HL-60/S4 (cell line): ENCODE measurements around the gene ANGPTL2.

Experiments
- in situ Hi-C: fragments of 300-500 bp; cut with MboI; formaldehyde crosslinking; loops from 2 replicates; pipeline ENCODE4 v1.14.3; 2022; ENCODE audit warnings: low sequenced_read_pairs

The ANGPTL2 gene

DNA sequence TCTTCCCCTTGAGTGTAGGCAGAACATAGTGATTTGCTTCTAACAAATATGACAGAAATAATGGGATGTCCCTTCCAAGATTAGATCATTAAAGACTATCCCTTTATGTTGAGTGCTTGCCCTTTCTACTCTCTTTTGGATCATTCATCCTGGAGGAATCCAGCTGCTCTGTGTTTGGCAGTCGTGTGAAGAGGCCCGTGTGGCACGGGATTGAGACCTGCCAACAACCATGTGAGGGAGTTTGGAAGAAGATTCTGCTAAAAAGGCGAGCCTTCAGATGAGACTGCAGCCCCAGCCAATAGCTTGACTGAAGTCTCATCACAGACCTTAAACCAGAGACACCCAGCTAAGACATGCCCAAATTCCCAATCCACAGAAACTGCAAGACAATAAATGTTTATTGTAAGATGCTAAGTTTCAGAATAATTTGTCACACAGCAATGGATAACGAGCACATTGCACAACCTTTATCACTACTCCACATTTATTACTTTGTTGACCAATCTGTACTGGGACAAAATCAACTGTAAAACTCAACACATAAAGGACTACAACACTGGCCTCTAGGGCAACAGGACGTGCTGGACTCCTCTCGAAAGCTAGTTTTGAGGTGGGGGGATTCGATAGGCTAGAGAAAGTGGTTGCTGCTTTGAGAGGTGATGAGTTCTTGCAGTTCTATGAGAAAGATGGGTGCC is 42.8 kb downstream of the ANGPTL2 start:
- in situ Hi-C loops, result no loop called here

DNA sequence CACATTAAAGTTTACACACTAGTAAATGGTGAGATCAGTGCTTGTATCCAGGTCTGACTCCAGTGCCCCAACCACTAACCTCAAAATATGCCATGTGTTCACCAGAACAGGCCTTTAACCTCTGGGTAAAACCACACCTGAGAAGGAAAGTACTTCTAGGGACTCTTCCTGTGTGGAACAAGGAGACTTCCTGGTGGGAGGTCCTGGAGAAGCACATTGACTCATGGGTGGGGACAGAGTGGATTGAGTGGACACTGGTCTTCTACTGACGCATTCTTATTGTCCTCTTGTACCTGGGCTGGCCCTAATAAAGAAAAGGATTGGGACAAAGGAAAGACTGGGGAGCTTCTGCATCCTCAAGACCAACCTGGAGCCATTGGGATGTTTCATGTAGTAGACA is 43.4 kb downstream of the ANGPTL2 start:
- in situ Hi-C loops, result no loop called here

GRCh38 chr9:127078336-127078735 is 44.1 kb downstream of the ANGPTL2 start:
- in situ Hi-C loops, result no loop called here

DNA sequence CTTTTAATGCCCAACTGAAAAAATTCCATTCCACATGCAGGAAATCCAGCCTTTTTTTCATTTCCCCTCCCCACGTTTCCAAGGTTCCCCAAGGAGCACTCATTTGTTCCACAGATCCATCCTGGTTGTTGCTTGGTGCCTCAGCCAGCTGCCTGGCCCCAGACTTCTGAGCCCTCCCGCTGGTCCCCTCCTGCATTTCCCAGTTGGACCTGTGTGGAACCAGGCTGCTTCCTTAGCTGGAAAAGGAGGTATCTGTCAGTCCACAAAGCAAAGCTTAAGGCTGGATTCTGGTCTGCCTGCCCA is 44.8 kb downstream of the ANGPTL2 start:
- in situ Hi-C loops, result no loop called here

DNA sequence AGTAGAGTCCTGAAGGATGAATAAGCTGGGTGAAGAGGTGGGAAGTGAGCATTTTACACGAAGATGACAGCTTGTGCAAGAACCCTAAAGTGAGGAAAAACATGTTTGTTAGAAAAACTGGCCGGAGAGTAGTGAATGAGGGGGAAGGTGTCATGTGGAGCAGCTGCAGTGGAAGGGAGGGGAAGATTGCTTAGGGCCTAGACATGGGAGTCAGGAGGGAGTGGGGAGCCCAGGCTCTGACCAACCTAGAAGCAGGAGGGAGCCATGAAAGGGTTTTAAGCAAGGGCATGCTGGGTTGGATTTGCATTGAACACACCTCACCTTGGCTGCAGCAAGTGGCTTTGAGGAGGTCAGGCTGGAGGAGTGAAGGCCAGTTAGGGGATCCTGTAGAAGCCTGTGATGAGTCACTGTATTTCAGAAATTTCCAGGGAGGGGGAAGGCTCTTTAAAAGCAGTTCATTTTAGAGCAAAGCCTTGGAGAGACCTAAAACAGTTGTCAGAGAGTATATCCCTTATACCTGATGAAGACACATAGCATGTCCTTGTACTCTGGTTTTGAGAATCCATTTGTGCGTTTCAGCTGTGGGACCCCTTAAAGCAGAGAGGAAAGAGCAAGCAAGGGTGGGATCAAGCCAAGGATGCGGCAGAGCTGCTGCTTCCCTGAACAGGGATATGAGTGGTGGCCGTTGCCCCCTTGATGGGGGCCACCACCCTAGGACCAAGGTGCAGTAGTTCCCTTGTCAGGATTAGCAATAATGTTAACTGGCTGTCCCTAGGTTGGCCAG is 45.4 kb downstream of the ANGPTL2 start:
- in situ Hi-C loops, result no loop called here

GRCh38 chr9:127075624-127076372 is 46.6 kb downstream of the ANGPTL2 start:
- in situ Hi-C loops, result no loop called here

- in situ Hi-C loops, result no loop called here
These were observed 47.6 kb downstream of the ANGPTL2 start for GRCh38 chr9:127074561-127075548.

DNA sequence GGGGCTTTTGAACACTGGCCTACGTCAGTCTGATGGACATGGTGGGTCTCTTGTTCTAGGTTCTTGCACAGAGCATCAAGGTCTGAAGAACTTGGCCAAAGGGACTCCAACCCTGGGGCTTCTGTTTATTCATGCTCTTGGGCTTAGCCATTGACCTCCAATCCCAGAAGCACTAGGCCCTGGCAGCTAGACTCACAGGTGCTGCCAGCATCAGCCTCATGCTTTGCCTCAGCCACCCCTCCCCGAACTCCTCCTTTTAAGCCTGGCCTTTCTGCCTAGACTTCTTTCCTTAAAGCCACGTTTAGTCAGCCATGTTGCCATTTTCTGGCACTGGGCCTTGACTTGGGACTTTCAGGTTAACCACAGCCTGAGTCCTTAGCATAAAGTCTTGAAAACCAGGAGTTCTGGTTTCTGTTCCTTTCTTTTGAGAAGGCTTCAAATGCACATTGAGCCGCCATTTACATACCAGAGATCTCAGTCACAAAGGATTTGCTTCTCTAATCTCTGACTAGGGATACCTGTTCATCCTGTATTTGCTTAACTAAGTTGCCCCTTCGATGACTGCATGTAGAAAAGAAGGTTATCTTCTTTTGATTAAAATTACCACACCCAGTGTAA is 54.7 kb downstream of the ANGPTL2 start:
- in situ Hi-C loops, result no loop called here

- in situ Hi-C loops, result no loop called here
These were observed 55.6 kb downstream of the ANGPTL2 start for GRCh38 chr9:127066851-127067136.

DNA sequence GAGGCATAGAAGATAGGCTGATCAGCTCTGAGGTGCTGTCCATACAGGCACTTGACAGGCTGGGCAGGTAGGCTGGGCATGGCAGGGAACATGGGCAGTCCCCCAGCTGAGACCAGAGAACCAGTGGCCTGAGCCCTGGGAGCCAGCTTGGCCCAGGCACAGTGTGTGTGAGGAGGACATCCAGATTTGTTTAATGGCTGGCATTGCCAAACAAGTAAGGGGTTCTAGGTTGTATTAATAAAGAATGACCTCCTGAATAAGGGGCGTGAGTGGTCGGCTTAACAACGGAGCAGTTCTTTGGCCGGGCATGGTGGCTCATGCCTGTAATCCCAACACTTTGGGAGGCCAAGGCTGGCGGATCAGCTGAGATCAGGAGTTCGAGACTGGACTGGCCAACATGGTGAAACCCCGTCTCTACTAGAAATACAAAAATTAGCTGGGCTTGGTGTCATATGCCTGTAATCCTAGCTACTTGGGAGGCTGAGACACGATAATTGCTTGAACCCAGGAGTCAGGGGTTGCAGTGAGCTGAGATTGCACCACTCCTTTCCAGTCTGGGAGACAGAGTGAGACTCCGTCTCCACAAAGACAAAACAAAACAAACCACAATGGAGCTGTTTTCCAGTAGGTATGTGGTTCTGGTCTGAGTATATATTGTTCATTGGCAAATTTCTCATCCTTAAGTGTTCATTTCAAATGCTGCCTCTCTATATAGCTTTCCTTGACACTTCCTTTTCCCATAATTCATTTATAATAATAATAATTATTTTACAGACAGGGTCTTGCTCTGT is 56.2 kb downstream of the ANGPTL2 start:
- in situ Hi-C loops, result no loop called here

DNA sequence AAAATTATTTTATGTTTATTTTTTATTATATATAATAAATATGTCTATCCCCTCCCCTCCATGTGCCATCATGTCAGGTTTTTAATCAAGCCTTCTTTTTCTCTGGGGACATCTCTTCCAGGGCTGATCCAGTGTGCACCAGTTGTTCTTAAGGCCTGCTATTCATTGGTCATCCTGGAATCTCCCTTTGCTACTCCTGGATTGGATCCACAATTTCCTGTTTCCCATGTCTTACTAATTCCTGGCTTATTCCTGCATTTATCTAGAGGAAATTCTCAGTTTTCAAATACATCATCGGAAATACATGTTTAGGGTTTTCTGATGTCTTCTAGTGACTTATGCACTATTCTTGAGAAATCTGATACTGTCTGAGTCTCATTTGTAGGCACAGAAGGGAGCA is 56.8 kb downstream of the ANGPTL2 start:
- in situ Hi-C loops, result no loop called here

GRCh38 chr9:127064335-127064734 is 58.1 kb downstream of the ANGPTL2 start:
- in situ Hi-C loops, result no loop called here

DNA sequence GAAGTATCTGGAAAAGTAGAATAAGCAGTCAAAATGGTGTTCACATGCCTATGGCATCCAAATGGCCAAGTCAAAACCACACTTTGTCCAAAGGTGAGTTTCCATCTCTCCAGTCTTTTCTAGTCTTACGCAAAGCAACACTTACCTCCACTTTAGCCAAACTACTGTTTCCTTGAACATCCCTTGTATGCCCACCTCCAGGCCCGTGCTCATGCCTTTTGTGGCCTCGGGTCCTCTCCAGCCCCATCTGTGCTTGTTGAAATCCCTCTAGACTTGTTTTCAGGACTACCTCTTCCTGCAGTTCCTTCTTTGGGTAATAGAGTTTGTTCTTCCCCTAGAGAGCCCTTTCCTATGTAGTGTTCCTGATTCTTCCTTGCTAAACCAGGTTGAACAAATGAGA is 61.0 kb downstream of the ANGPTL2 start:
- in situ Hi-C loops, result no loop called here

DNA sequence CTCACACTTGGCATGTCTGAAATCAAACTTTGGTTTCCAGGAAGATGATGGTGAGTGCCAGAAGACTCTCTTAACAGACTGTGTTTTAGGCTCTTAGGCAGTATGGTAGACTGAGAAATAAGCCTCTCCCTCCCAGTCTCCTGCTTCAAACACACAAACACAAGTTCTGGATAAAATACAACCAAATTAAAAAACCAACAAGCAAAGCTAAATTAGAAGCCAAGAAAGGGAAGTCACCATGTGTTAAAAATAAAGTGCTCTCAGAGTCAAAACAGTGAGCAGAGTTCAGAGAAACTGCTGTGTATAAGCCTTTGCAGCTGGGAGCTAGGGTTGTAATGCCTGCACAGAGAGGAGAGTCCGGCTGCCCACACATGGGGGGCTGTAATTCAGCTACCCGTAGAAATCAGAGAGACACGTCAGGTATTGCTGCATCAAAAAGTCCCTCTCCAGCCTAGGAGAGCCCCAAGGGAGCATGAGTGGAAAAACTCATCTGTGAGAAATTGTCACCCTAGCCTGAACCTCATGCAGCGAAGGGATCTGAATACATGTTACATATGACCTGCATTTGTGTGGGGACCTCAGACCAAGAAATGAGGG is 62.6 kb downstream of the ANGPTL2 start:
- in situ Hi-C loops, result no loop called here

DNA sequence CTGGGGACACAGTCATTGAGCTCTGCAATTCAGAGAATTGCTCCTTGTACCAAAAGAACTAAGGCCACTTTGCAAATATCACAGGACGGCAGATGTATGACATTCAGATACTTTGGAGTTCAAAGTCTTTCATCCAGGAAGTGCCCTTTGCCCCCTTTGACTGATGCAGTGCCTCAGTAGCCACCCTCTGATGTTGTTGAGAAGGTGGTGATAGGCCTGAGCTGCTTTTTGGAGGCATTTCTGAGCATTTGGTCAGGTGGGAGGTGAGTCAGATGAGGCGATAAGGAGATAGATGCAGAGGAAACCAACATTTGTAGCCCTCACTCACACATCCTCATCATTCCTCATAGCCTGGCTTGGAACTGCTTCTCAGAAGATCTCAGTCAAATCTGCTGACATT is 63.4 kb downstream of the ANGPTL2 start:
- in situ Hi-C loops, result no loop called here

GRCh38 chr9:127058645-127059021 is 63.8 kb downstream of the ANGPTL2 start:
- in situ Hi-C loops, result no loop called here

DNA sequence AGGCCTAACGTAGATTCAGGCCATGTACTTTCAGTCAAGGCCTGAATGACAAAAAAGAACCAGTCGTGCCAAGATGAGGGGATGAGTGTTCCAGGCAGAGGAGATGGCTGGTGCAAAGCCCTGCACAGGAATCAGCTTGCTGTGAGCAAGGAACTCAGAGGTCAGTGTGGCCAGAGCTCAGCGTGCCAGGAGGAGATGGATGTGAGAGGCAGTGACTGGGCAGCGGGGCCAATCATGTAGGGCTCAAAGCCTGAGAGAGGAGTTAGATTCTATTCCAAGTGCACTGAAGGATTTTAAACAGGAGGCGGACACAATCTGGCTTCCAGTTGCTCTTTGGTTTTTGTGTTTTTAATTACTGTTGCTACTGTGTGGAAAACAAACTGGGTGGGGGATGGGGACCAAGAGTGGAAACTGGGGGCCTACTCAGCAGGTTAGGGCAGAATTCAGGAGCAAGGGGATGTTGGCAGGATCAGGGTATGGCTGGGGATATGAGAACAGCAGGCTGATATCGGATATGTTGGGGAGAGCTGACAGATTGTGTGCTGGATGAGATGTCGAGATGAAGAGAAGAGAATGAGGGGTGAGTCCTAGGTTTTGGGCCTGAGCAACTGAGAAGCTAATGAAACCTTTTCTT is 64.3 kb downstream of the ANGPTL2 start:
- in situ Hi-C loops, result no loop called here

GRCh38 chr9:127056446-127056845 is 66.0 kb downstream of the ANGPTL2 start:
- in situ Hi-C loops, result no loop called here
